A549 (cell line): ENCODE data around the gene ITLN1. TPM values are rescaled to one million over a fixed set of nuclear protein-coding genes. Genes with fewer than 3 reads are reported as not detected.

Experiments
- ATAC-seq, 2 experiments: fragments of 200-7000 bp in 1 of 2; fragments of >200 bp in 1 of 2; cut with Nextera tagmentation in 1 of 2; cut with Tn5 transposase in 1 of 2; 3 replicates each; pipeline versions ENCODE4 v1.8.0 to v1.9.1; 2018 to 2020; ENCODE audit warnings: mild to moderate bottlenecking in 1 of 2, moderate library complexity in 1 of 2
- CTCF ChIA-PET: fragments of 300-600 bp; sonication (Branson Sonifier 250); formaldehyde crosslinking; extraction: SDS; loops from one replicate; lab custom pipeline; 2021; ENCODE audit warnings: antibody characterized with exemption, inconsistent platforms; lab: Yijun Ruan, JAX
- POLR2A ChIA-PET: fragments of 350-600 bp; formaldehyde crosslinking; extraction: SDS; loops from one replicate; lab custom pipeline; 2021; ENCODE audit warnings: antibody characterized with exemption, inconsistent platforms; lab: Yijun Ruan, JAX
- DNase-seq, 2 experiments: peaks; one replicate each; pipeline versions ENCODE4 v3.0.0 to v3.0.0-alpha.2; 2011 to 2016; ENCODE audit warnings: low read depth in 1 of 2, low spot score in 1 of 2
- FAIRE-seq: peaks from 2 replicates; lab custom pipeline; 2011; peaks lifted over from hg19 to GRCh38; lab: Jason Lieb, UNC
- H3K27ac ChIP-seq, 2 experiments: fragments of >200 bp; sonication (Bioruptor Twin); formaldehyde crosslinking; 3 replicates each; pipeline ENCODE4 v1.5.1; 2016 to 2017
- H3K4me1 ChIP-seq: fragments of >200 bp; sonication (Bioruptor Twin); formaldehyde crosslinking; 3 replicates; pipeline ENCODE4 v1.6.1; 2016
- H3K4me2 ChIP-seq: fragments of >200 bp; sonication (Bioruptor Twin); formaldehyde crosslinking; 3 replicates; pipeline ENCODE4 v1.6.1; 2016
- H3K4me3 ChIP-seq: fragments of >200 bp; sonication (Bioruptor Twin); formaldehyde crosslinking; 3 replicates; pipeline ENCODE4 v1.5.1; 2016
- H3K9me3 ChIP-seq: fragments of >200 bp; sonication (Bioruptor Twin); formaldehyde crosslinking; 3 replicates; pipeline ENCODE4 v1.6.1; 2016
- CEBPB ChIP-seq, 2 experiments: fragments of >200 bp in 1 of 2; sonication (Bioruptor Twin) in 1 of 2; formaldehyde crosslinking in 1 of 2; IDR thresholded peaks; 2 replicates each; pipeline ENCODE4 v1.6.1; 2012 to 2016
- EP300 ChIP-seq, 2 experiments: fragments of >200 bp; sonication (Bioruptor Twin); formaldehyde crosslinking; IDR thresholded peaks; 2 replicates in 1 of 2; 3 replicates in 1 of 2; pipeline ENCODE4 v1.6.1; 2016 to 2017
- FOSB ChIP-seq: fragments of 250-450 bp; sonication (Bioruptor Pico); IDR thresholded peaks from 2 replicates; pipeline ENCODE4 v1.5.0; 2020; ENCODE audit warnings: mild to moderate bottlenecking, moderate library complexity
- FOSL2 ChIP-seq, 2 experiments: fragments of 450-650 bp in 1 of 2; fragments of >200 bp in 1 of 2; sonication (Bioruptor Twin) in 1 of 2; formaldehyde crosslinking; IDR thresholded peaks; 2 replicates each; pipeline versions ENCODE4 v1.5.0 to v1.6.1; 2016 to 2020; ENCODE audit warnings: mild to moderate bottlenecking in 1 of 2, moderate library complexity in 1 of 2
- GATA3 ChIP-seq: IDR thresholded peaks from 2 replicates; pipeline ENCODE4 v1.6.1; 2012; ENCODE audit warnings: borderline replicate concordance
- HOXB5 ChIP-seq: fragments of 250-450 bp; sonication (Bioruptor Pico); IDR thresholded peaks from 2 replicates; pipeline ENCODE4 v1.5.0; 2020; ENCODE audit warnings: mild to moderate bottlenecking, moderate library complexity
- KDM1A ChIP-seq: fragments of 200-600 bp; sonication (generic); IDR thresholded peaks from 2 replicates; pipeline ENCODE4 v1.6.1; 2016; ENCODE audit warnings: low read depth, mild to moderate bottlenecking
- MAZ ChIP-seq: fragments of 150-350 bp; IDR thresholded peaks from 2 replicates; pipeline ENCODE4 v1.6.1; 2014; ENCODE audit warnings: antibody characterized with exemption, low read depth, low read length, borderline replicate concordance
- RAD21 ChIP-seq, 2 experiments: fragments of >200 bp in 1 of 2; sonication (Bioruptor Twin) in 1 of 2; formaldehyde crosslinking in 1 of 2; IDR thresholded peaks in 1 of 2; conservative IDR thresholded peaks in 1 of 2; 2 replicates in 1 of 2; 3 replicates in 1 of 2; pipeline ENCODE4 v1.6.1; 2012 to 2018; ENCODE audit warnings: inconsistent platforms in 1 of 2
- TP53 ChIP-seq: fragments of 250-450 bp; sonication (Bioruptor Pico); IDR thresholded peaks from 2 replicates; pipeline ENCODE4 v1.5.0; 2021; ENCODE audit warnings: mild to moderate bottlenecking, moderate library complexity
- ZNF302 ChIP-seq: fragments of 250-450 bp; sonication (Bioruptor Pico); IDR thresholded peaks from 2 replicates; pipeline ENCODE4 v1.9.0; 2021; ENCODE audit warnings: inconsistent platforms, mild to moderate bottlenecking, moderate library complexity
- WGBS: methylation state at CpG from one replicate; pipeline ENCODE4 v1.1.6; 2017; ENCODE audit errors: missing lambda C conversion rate; 5-methylcytosine and 5-hydroxymethylcytosine counted together
- polyA plus RNA-seq, 4 experiments: library from polyadenylated mRNA; depleted of rRNA in 3 of 4; stranded (reverse); fragments of >200 nt; fragmentation: RNase III in 1 of 4; extraction: RNeasy Plus Mini Kit Qiagen cat#74134 plus additional on column Dnase treatment in 1 of 4; gene quantifications; 2 replicates in 3 of 4; 3 replicates in 1 of 4; pipeline ENCODE4 v1.2.3, GENCODE V29; 2011 to 2017
- TF ChIP-seq, protein P1 (sequence below): fragments of >200 bp; sonication (Bioruptor Twin); formaldehyde crosslinking; IDR thresholded peaks from 3 replicates; pipeline ENCODE4 v1.6.1; 2016
- TF ChIP-seq, protein P2 (sequence below): fragments of >200 bp; sonication (Bioruptor Twin); formaldehyde crosslinking; IDR thresholded peaks from 3 replicates; pipeline ENCODE4 v1.5.1; 2016
- TF ChIP-seq, protein P3 (sequence below): IDR thresholded peaks from 2 replicates; pipeline ENCODE4 v1.6.1; 2012

Gene ITLN1
- polyA plus RNA-seq, 2 of the 4 experiments (the other 2 are of a cell fraction) = not detected

DNA sequence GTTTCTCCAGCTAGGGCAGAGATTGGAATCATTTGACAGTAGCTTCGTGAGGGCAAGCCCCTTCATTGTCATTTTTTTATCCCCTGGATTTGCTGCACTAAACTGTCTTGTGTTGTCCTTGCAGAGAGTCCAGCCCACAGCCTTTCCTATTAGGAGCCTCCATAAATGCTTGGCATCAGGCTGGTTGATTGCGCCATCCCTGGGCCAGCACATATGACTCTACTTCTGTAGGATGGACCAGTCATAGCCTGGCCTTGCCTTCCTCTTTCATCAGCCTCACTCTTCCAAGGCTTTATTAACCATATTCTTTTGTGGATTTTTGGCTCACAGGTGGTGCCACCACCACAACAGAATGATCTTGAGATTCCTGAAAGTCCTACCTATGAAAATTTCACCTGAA lies 57.6 kb downstream of the ITLN1 start:
- no peak for ATAC-seq
- Histone ChIP-seq H3K27ac (peak overlapping the region; percentile 64 to 81), H3K4me2 (peak overlapping the region; percentile 50; the same call in 2 of the 3 replicates), H3K4me1 (peaks cover 25% of the 10 kb centered on the region), H3K4me3 (no peak overlapping the region), H3K9me3 (no peaks in the 10 kb centered on the region)
- no peak for FAIRE-seq
- ChIA-PET POLR2A (no interaction called here), CTCF (interaction anchor here (0.6 to 6.5 kb wide), 6 partner anchors 7 to 517 kb away, joined by 3 to 23 read pairs (median 6); no protein-coding TSS in a partner anchor)
- 89% methylated on average over 2 of the region's 2 CpGs for WGBS
- no peak for TF ChIP-seq FOSB
- peak; percentile 69 to 83; a peak in 3 of 4 replicates for TF ChIP-seq CEBPB (IDR thresholded peaks at IDR 0.05)
- no peak for TF ChIP-seq GATA3
- peak in 1 of 2 experiments; percentile 26 for DNase-seq

DNA sequence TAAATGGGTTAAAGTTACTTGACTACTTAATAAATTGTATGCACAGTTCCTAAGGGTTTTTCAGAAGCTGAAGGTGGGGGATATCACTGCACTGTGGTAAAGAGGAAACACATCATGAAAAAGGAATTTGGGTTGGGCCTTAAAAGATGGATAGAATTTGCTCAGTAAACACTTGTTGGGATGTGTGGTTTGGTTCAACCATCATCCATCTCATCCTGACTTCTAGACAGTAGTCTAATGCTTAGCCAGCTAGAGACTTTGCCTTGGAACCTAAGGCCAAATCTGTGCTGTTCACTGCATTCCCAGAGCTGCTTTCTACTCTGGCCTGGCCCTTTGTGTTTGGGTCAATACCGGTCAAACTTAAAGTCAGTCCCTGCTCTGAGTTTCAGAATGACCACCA lies 58.4 kb downstream of the ITLN1 start:
- DNase-seq (peak; percentile 47 to 82), FAIRE-seq (no peak), ATAC-seq (peak; percentile 62 to 87)
- CTCF ChIA-PET = interaction anchor here (0.6 to 6.5 kb wide), 9 partner anchors 8 to 164 kb away, joined by 3 to 23 read pairs (median 4); no protein-coding TSS in a partner anchor
- WGBS = 6% methylated on average over 1 of the region's 1 CpG
- Histone ChIP-seq H3K4me1 (peaks cover 25% of the 10 kb centered on the region), H3K9me3 (no peaks in the 10 kb centered on the region), H3K27ac (peak overlapping the region; percentile 64 to 81), H3K4me2 (peak overlapping the region; percentile 50)
- POLR2A ChIA-PET = interaction anchor here (0.6 kb wide), 1 partner anchor 57 kb away, joined by 3 read pairs; no protein-coding TSS in a partner anchor
- no peak for TF ChIP-seq TP53 (CRISPR knock-in tag)
- TF ChIP-seq, protein P1, sequence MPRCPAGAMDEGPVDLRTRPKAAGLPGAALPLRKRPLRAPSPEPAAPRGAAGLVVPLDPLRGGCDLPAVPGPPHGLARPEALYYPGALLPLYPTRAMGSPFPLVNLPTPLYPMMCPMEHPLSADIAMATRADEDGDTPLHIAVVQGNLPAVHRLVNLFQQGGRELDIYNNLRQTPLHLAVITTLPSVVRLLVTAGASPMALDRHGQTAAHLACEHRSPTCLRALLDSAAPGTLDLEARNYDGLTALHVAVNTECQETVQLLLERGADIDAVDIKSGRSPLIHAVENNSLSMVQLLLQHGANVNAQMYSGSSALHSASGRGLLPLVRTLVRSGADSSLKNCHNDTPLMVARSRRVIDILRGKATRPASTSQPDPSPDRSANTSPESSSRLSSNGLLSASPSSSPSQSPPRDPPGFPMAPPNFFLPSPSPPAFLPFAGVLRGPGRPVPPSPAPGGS = no peak
- no peak for TF ChIP-seq RAD21 (conservative IDR thresholded peaks at IDR 0.05 in 1 of 2, IDR thresholded peaks at IDR 0.05 in 1 of 2)
- TF ChIP-seq KDM1A = no peak
- TF ChIP-seq, protein P2, sequence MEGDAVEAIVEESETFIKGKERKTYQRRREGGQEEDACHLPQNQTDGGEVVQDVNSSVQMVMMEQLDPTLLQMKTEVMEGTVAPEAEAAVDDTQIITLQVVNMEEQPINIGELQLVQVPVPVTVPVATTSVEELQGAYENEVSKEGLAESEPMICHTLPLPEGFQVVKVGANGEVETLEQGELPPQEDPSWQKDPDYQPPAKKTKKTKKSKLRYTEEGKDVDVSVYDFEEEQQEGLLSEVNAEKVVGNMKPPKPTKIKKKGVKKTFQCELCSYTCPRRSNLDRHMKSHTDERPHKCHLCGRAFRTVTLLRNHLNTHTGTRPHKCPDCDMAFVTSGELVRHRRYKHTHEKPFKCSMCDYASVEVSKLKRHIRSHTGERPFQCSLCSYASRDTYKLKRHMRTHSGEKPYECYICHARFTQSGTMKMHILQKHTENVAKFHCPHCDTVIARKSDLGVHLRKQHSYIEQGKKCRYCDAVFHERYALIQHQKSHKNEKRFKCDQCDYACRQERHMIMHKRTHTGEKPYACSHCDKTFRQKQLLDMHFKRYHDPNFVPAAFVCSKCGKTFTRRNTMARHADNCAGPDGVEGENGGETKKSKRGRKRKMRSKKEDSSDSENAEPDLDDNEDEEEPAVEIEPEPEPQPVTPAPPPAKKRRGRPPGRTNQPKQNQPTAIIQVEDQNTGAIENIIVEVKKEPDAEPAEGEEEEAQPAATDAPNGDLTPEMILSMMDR = no peak
- TF ChIP-seq HOXB5 (CRISPR knock-in tag) = no peak
- peak; percentile 26; the same call in 1 of the 2 replicates for TF ChIP-seq GATA3
- no peak for TF ChIP-seq MAZ
- TF ChIP-seq EP300 (IDR thresholded peaks at IDR 0.05) = no peak; a peak in 1 of 5 replicates
- TF ChIP-seq CEBPB (IDR thresholded peaks at IDR 0.05) = no peak
- TF ChIP-seq FOSL2 (IDR thresholded peaks at IDR 0.05) = no peak
- peak; percentile 58 for TF ChIP-seq FOSL2 (CRISPR knock-in tag; IDR thresholded peaks at IDR 0.05)
- TF ChIP-seq ZNF302 (CRISPR knock-in tag) = no peak
- TF ChIP-seq, protein P3, sequence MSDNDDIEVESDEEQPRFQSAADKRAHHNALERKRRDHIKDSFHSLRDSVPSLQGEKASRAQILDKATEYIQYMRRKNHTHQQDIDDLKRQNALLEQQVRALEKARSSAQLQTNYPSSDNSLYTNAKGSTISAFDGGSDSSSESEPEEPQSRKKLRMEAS = peak; percentile 41
- TF ChIP-seq, all 56 proteins: peak for 3
- no peak overlapping the region for H3K4me3 ChIP-seq

Other genes with a start within 250 kb of the ITLN1 start
- not detected in 2 replicates for gene SLAMF1, start 238.1 kb downstream of the ITLN1 start, polyA plus RNA-seq (2011; rRNA removed)
- gene SLAMF1, start 238.1 kb downstream of the ITLN1 start, polyA plus RNA-seq (2017; fragmentation: RNase III; extraction: RNeasy Plus Mini Kit Qiagen cat#74134 plus additional on column Dnase treatment) = not detected in 3 replicates
- gene CD48, start 173.4 kb downstream of the ITLN1 start, polyA plus RNA-seq (2011; rRNA removed) = not detected in 2 replicates
- not detected in 3 replicates for gene CD48, start 173.4 kb downstream of the ITLN1 start, polyA plus RNA-seq (2017; fragmentation: RNase III; extraction: RNeasy Plus Mini Kit Qiagen cat#74134 plus additional on column Dnase treatment)
- 0.57 and 0.73 TPM in 2 replicates for gene SLAMF7, start 145.9 kb downstream of the ITLN1 start, polyA plus RNA-seq (2011; rRNA removed)
- 1.8 to 2.2 TPM (median 2.0 TPM) in 3 replicates for gene SLAMF7, start 145.9 kb downstream of the ITLN1 start, polyA plus RNA-seq (2017; fragmentation: RNase III; extraction: RNeasy Plus Mini Kit Qiagen cat#74134 plus additional on column Dnase treatment)
- gene LY9, start 89.0 kb downstream of the ITLN1 start, polyA plus RNA-seq (2011; rRNA removed) = 0.19 and 0.20 TPM in 2 replicates
- 0.03 to 0.15 TPM (median 0.05 TPM) in 3 replicates for gene LY9, start 89.0 kb downstream of the ITLN1 start, polyA plus RNA-seq (2017; fragmentation: RNase III; extraction: RNeasy Plus Mini Kit Qiagen cat#74134 plus additional on column Dnase treatment)
- 0.03 and 0.08 TPM in 2 replicates for gene CD244, start 22.3 kb downstream of the ITLN1 start, polyA plus RNA-seq (2011; rRNA removed)
- gene CD244, start 22.3 kb downstream of the ITLN1 start, polyA plus RNA-seq (2017; fragmentation: RNase III; extraction: RNeasy Plus Mini Kit Qiagen cat#74134 plus additional on column Dnase treatment) = not detected in 3 replicates
- 0.13 and 0.30 TPM in 2 replicates for gene ITLN2, start 69.6 kb upstream of the ITLN1 start, polyA plus RNA-seq (2011; rRNA removed)
- gene ITLN2, start 69.6 kb upstream of the ITLN1 start, polyA plus RNA-seq (2017; fragmentation: RNase III; extraction: RNeasy Plus Mini Kit Qiagen cat#74134 plus additional on column Dnase treatment) = 0.22 TPM in 1 of 3 replicates, not detected in the others
- gene F11R, start 136.0 kb upstream of the ITLN1 start, polyA plus RNA-seq (2011; rRNA removed) = 62.0 and 71.0 TPM in 2 replicates
- gene F11R, start 136.0 kb upstream of the ITLN1 start, polyA plus RNA-seq (2017; fragmentation: RNase III; extraction: RNeasy Plus Mini Kit Qiagen cat#74134 plus additional on column Dnase treatment) = 28.3 to 30.3 TPM (median 29.7 TPM) in 3 replicates
- not detected in 2 replicates for gene TSTD1, start 153.8 kb upstream of the ITLN1 start, polyA plus RNA-seq (2011; rRNA removed)
- 0.17 to 0.21 TPM (median 0.20 TPM) in 3 replicates for gene TSTD1, start 153.8 kb upstream of the ITLN1 start, polyA plus RNA-seq (2017; fragmentation: RNase III; extraction: RNeasy Plus Mini Kit Qiagen cat#74134 plus additional on column Dnase treatment)
- 35.5 and 43.5 TPM in 2 replicates for gene USF1, start 160.8 kb upstream of the ITLN1 start, polyA plus RNA-seq (2011; rRNA removed)
- gene USF1, start 160.8 kb upstream of the ITLN1 start, polyA plus RNA-seq (2017; fragmentation: RNase III; extraction: RNeasy Plus Mini Kit Qiagen cat#74134 plus additional on column Dnase treatment) = 49.2 to 60.5 TPM (median 57.4 TPM) in 3 replicates
- 0.06 and 0.08 TPM in 2 replicates for gene ARHGAP30, start 184.7 kb upstream of the ITLN1 start, polyA plus RNA-seq (2011; rRNA removed)
- gene ARHGAP30, start 184.7 kb upstream of the ITLN1 start, polyA plus RNA-seq (2017; fragmentation: RNase III; extraction: RNeasy Plus Mini Kit Qiagen cat#74134 plus additional on column Dnase treatment) = 0.09 to 0.13 TPM (median 0.13 TPM) in 3 replicates
- 3.1 and 4.3 TPM in 2 replicates for gene NECTIN4, start 204.4 kb upstream of the ITLN1 start, polyA plus RNA-seq (2011; rRNA removed)
- 1.3 to 1.8 TPM (median 1.5 TPM) in 3 replicates for gene NECTIN4, start 204.4 kb upstream of the ITLN1 start, polyA plus RNA-seq (2017; fragmentation: RNase III; extraction: RNeasy Plus Mini Kit Qiagen cat#74134 plus additional on column Dnase treatment)
- gene KLHDC9, start 213.2 kb upstream of the ITLN1 start, polyA plus RNA-seq (2011; rRNA removed) = 3.6 and 4.6 TPM in 2 replicates
- gene KLHDC9, start 213.2 kb upstream of the ITLN1 start, polyA plus RNA-seq (2017; fragmentation: RNase III; extraction: RNeasy Plus Mini Kit Qiagen cat#74134 plus additional on column Dnase treatment) = 0.93 to 2.0 TPM (median 1.2 TPM) in 3 replicates
- gene PFDN2, start 232.9 kb upstream of the ITLN1 start, polyA plus RNA-seq (2011; rRNA removed) = 106 and 187 TPM in 2 replicates
- 179 to 203 TPM (median 187 TPM) in 3 replicates for gene PFDN2, start 232.9 kb upstream of the ITLN1 start, polyA plus RNA-seq (2017; fragmentation: RNase III; extraction: RNeasy Plus Mini Kit Qiagen cat#74134 plus additional on column Dnase treatment)
- gene NIT1, start 232.9 kb upstream of the ITLN1 start, polyA plus RNA-seq (2011; rRNA removed) = 29.9 and 38.6 TPM in 2 replicates
- gene NIT1, start 232.9 kb upstream of the ITLN1 start, polyA plus RNA-seq (2017; fragmentation: RNase III; extraction: RNeasy Plus Mini Kit Qiagen cat#74134 plus additional on column Dnase treatment) = 44.5 to 49.4 TPM (median 45.8 TPM) in 3 replicates
- 35.9 and 38.4 TPM in 2 replicates for gene DEDD, start 247.5 kb upstream of the ITLN1 start, polyA plus RNA-seq (2011; rRNA removed)
- gene DEDD, start 247.5 kb upstream of the ITLN1 start, polyA plus RNA-seq (2017; fragmentation: RNase III; extraction: RNeasy Plus Mini Kit Qiagen cat#74134 plus additional on column Dnase treatment) = 20.5 to 25.9 TPM (median 25.3 TPM) in 3 replicates